Measurements from ENCODE around the gene TLCD1. TPM values are rescaled to one million over a fixed set of nuclear protein-coding genes. Genes with fewer than 3 reads are reported as not detected.

Gene TLCD1
- 25.3 TPM for total RNA-seq
- polyA plus RNA-seq (ENCODE audit: insufficient read depth, low read depth, low replicate concordance): 30.0 TPM
- long read RNA-seq, donor 1, partial matches to known transcripts: 0 of 4 reads
- long read RNA-seq, donor 1, other reads (novel, unspliced or antisense): 0 of 4 reads
- long read RNA-seq, donor 2: 0 reads
- long read RNA-seq, donor 3, transcript TLCD1-201 (4 exons, 1,017 nt): major isoform, 8 of 9 reads
- long read RNA-seq, donor 3, partial matches to known transcripts: 0 of 9 reads
- long read RNA-seq, donor 3, other reads (novel, unspliced or antisense): 0 of 9 reads
- long read RNA-seq, donor 4, partial matches to known transcripts: 0 of 2 reads
- long read RNA-seq, donor 4, other reads (novel, unspliced or antisense): 0 of 2 reads
- long read RNA-seq, donor 5: 0 reads
- long read RNA-seq, donor 6, partial matches to known transcripts: 0 of 3 reads
- long read RNA-seq, donor 6, other reads (novel, unspliced or antisense): 0 of 3 reads
- long read RNA-seq, donor 7, transcript TLCD1-201 (4 exons, 1,017 nt): major isoform, 12 of 20 reads
- long read RNA-seq, donor 7, partial matches to known transcripts: 2 of 20 reads
- long read RNA-seq, donor 7, other reads (novel, unspliced or antisense): 5 of 20 reads
- long read RNA-seq, donor 8, transcript TLCD1-201 (4 exons, 1,017 nt): major isoform, 7 of 7 reads
- long read RNA-seq, donor 8, partial matches to known transcripts: 0 of 7 reads
- long read RNA-seq, donor 8, other reads (novel, unspliced or antisense): 0 of 7 reads
- long read RNA-seq, donor 9, partial matches to known transcripts: 0 of 3 reads
- long read RNA-seq, donor 9, other reads (novel, unspliced or antisense): 0 of 3 reads
- long read RNA-seq, donor 10, partial matches to known transcripts: 0 of 4 reads
- long read RNA-seq, donor 10, other reads (novel, unspliced or antisense): 0 of 4 reads

- no peaks in the 10 kb centered on the region for H3K9me3 ChIP-seq (ENCODE audit: control insufficient read depth in 2 of 3, insufficient read depth in 1 of 3, low read length in 3 of 3)
- intact Hi-C loops (cut with DNase I): no loop called here
- peaks cover 8 to 23% (median 16%) of the 10 kb centered on the region in 3 donors for H3K36me3 ChIP-seq (ENCODE audit: control insufficient read depth in 2 of 3, insufficient read depth in 3 of 3, low read length in 3 of 3)
- no peaks in the 10 kb centered on the region for H3K27me3 ChIP-seq (ENCODE audit: control insufficient read depth, insufficient read depth, low read length)
- H3K27ac ChIP-seq (ENCODE audit: low read depth in 2 of 2, low read length in 2 of 2): peak within 1 kb of the TSS; percentile 96 to 99
- peaks cover 0 to 21% (median 3%) of the 10 kb centered on the region in 3 donors for H3K4me1 ChIP-seq (ENCODE audit: control insufficient read depth in 2 of 3, insufficient read depth in 2 of 3, low read depth in 1 of 3, low read length in 3 of 3)
- peak within 1 kb of the TSS; percentile 58 to 95 (median 75) for H3K4me3 ChIP-seq (ENCODE audit: low read length in 3 of 3)
- DNase-seq (peak; percentile 83 to 95 (median 84)), FAIRE-seq (no peak)
- H3K9ac ChIP-seq (ENCODE audit: low read length in 3 of 3): peak within 1 kb of the TSS in 2 of 3 donors; percentile 67 to 68
- TF ChIP-seq CTCF (IDR thresholded peaks at IDR 0.05; ENCODE audit: borderline replicate concordance, extremely low read depth, insufficient read depth): no peak
These were observed at the start of gene TLCD1 for GRCh38 chr17:28726226-28726626. Gene TLCD1, minus strand, starts transcription at chr17:28726233. Its CDS starts 136 bp downstream, at chr17:28726097.

DNA sequence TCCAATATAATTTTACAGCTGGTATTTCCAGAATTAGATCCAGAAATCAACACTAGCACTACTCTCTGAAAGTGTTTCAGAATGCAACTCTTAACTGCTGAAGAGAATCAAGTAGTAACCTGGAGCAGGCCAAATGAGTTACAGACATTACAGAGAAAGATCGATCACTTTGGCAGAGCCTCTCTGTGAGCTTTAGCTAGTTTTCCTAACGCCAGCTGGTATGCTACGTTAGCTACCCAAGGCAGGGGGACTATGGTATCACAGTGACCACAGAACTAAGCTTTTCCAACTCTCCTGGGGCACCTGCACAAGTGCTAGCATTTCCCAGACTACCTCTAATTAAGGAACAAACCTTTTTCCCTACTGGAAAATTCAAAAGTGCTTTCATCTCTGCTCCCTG is 48.2 kb upstream of the TLCD1 start:
- no peaks in the 10 kb centered on the region for H3K36me3 ChIP-seq (ENCODE audit: control insufficient read depth in 2 of 3, insufficient read depth in 3 of 3, low read length in 3 of 3)
- FAIRE-seq (no peak), DNase-seq (no peak)
- TF ChIP-seq CTCF (IDR thresholded peaks at IDR 0.05; ENCODE audit: borderline replicate concordance, extremely low read depth, insufficient read depth): no peak
- no peak overlapping the region for H3K9ac ChIP-seq (ENCODE audit: low read length in 3 of 3)
- H3K9me3 ChIP-seq (ENCODE audit: control insufficient read depth in 2 of 3, insufficient read depth in 1 of 3, low read length in 3 of 3): no peaks in the 10 kb centered on the region
- no peaks in the 10 kb centered on the region for H3K27me3 ChIP-seq (ENCODE audit: control insufficient read depth, insufficient read depth, low read length)
- no peak overlapping the region for H3K27ac ChIP-seq (ENCODE audit: low read depth in 2 of 2, low read length in 2 of 2)
- no peaks in the 10 kb centered on the region for H3K4me1 ChIP-seq (ENCODE audit: control insufficient read depth in 2 of 3, insufficient read depth in 2 of 3, low read depth in 1 of 3, low read length in 3 of 3)
- intact Hi-C loops (cut with DNase I): no loop called here
- no peak overlapping the region for H3K4me3 ChIP-seq (ENCODE audit: low read length in 3 of 3)

GRCh38 chr17:28773736-28774135 is 47.7 kb upstream of the TLCD1 start:
- Histone ChIP-seq H3K27me3 (ENCODE audit: control insufficient read depth, insufficient read depth, low read length) (no peaks in the 10 kb centered on the region), H3K9me3 (ENCODE audit: control insufficient read depth in 2 of 3, insufficient read depth in 1 of 3, low read length in 3 of 3) (no peaks in the 10 kb centered on the region), H3K27ac (ENCODE audit: low read depth in 2 of 2, low read length in 2 of 2) (no peak overlapping the region), H3K4me3 (ENCODE audit: low read length in 3 of 3) (no peak overlapping the region), H3K4me1 (ENCODE audit: control insufficient read depth in 2 of 3, insufficient read depth in 2 of 3, low read depth in 1 of 3, low read length in 3 of 3) (no peaks in the 10 kb centered on the region), H3K9ac (ENCODE audit: low read length in 3 of 3) (no peak overlapping the region), H3K36me3 (ENCODE audit: control insufficient read depth in 2 of 3, insufficient read depth in 3 of 3, low read length in 3 of 3) (no peaks in the 10 kb centered on the region)
- DNase-seq (no peak), FAIRE-seq (no peak)
- TF ChIP-seq CTCF (IDR thresholded peaks at IDR 0.05; ENCODE audit: borderline replicate concordance, extremely low read depth, insufficient read depth): no peak
- intact Hi-C loops (cut with DNase I): no loop called here

Data from kidney (tissue), 22 donors.